HG03066 (cell line): Measurements from ENCODE around the gene TIGD2.

Experiments
- ATAC-seq: cut with Tn5 transposase; IDR thresholded peaks from one replicate; pipeline ENCODE4 v1.9.1; 2021; ENCODE audit warnings: low read depth; ENCODE audit not compliant: unreplicated experiment

Gene TIGD2

GRCh38 chr4:89110986-89111832 is at the start of gene TIGD2:
Gene TIGD2, plus strand, starts transcription at chr4:89111533. Its CDS starts 1,442 bp downstream, at chr4:89112975.
- peak; percentile 86 for ATAC-seq

GRCh38 chr4:89064848-89065247 is 46.5 kb upstream of the TIGD2 start:
- no peak for ATAC-seq

- no peak for ATAC-seq
Measured at GRCh38 chr4:89067417-89067816, 43.9 kb upstream of the TIGD2 start.

GRCh38 chr4:89069481-89069880 is 41.9 kb upstream of the TIGD2 start:
- ATAC-seq = peak; percentile 88

GRCh38 chr4:89070041-89070440 is 41.3 kb upstream of the TIGD2 start:
- ATAC-seq = no peak

- ATAC-seq = no peak
Measured at GRCh38 chr4:89071311-89071710, 40.0 kb upstream of the TIGD2 start.

GRCh38 chr4:89072921-89073320 is 38.4 kb upstream of the TIGD2 start:
- no peak for ATAC-seq

- no peak for ATAC-seq
Measured at GRCh38 chr4:89077761-89078160, 33.6 kb upstream of the TIGD2 start.

- ATAC-seq = no peak
Measured at GRCh38 chr4:89078300-89078699, 33.0 kb upstream of the TIGD2 start.

GRCh38 chr4:89099034-89099433 is 12.3 kb upstream of the TIGD2 start:
- no peak for ATAC-seq

- ATAC-seq = no peak
Measured at GRCh38 chr4:89099471-89099870, 11.9 kb upstream of the TIGD2 start.

GRCh38 chr4:89100853-89101252 is 10.5 kb upstream of the TIGD2 start:
- no peak for ATAC-seq

- peak; percentile 91 for ATAC-seq
Measured at GRCh38 chr4:89101256-89102161, 9.8 kb upstream of the TIGD2 start.

GRCh38 chr4:89105726-89106125 is 5.6 kb upstream of the TIGD2 start:
- no peak for ATAC-seq

GRCh38 chr4:89108091-89108490 is 3.2 kb upstream of the TIGD2 start:
- no peak for ATAC-seq

- no peak for ATAC-seq
Measured at GRCh38 chr4:89109841-89110540, 1.3 kb upstream of the TIGD2 start.

- ATAC-seq = no peak
Measured at GRCh38 chr4:89110541-89110985, 770 bp upstream of the TIGD2 start.

- no peak for ATAC-seq
Measured at GRCh38 chr4:89111833-89112563, 665 bp downstream of the TIGD2 start.

GRCh38 chr4:89113415-89113814 is 2.1 kb downstream of the TIGD2 start:
- no peak for ATAC-seq

- ATAC-seq = peak; percentile 26
Measured at GRCh38 chr4:89114100-89114499, 2.8 kb downstream of the TIGD2 start.
